Measurements from ENCODE around the gene IGSF3. TPM values are rescaled to one million over a fixed set of nuclear protein-coding genes. Genes with fewer than 3 reads are reported as not detected.

The IGSF3 gene
- total RNA-seq, 1 experiment from 2014 or later = 30.1 TPM

DNA sequence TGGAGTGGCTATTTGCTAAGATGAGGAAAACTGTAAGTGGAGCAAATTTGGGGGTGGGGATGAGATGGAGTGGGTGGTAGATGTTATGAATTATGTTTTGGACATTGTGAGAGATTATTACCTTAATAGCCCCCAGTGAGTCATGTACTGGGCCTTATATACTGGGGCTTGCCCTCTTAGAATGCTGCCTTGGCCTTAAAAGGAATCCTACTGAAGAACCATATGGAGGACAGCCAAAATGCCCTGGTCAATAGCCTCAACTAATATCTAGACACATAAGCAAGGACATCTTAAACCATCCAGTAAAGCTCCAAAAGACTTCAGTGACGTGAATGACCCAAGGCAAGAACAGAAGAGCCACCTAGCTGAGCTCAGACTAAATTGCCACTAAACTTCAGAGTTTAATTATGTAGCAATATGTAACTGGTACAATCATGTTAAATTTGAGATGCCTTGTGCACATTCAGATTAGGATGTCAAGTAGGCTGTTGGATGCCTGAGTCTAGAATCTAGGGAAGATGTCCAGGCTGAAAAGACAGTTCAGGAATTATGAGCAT is 13.9 kb upstream of the IGSF3 start:
- H3K4me1 ChIP-seq (replicated peaks; ENCODE audit: insufficient read depth) = no peaks in the 10 kb centered on the region
- H3K27me3 ChIP-seq (ENCODE audit: insufficient read depth, low read depth) = no peaks in the 10 kb centered on the region
- DNase-seq = no peak
- no peak overlapping the region for H3K4me2 ChIP-seq
- no peak overlapping the region for H3K27ac ChIP-seq
- intact Hi-C loops (cut with micrococcal nuclease; ENCODE audit: unreplicated experiment) = no loop called here
- no peaks in the 10 kb centered on the region for H4K20me1 ChIP-seq (ENCODE audit: insufficient read depth)
- H2AFZ ChIP-seq = no peak overlapping the region
- no peak overlapping the region for H3K4me3 ChIP-seq
- TF ChIP-seq EZH2 (IDR thresholded peaks at IDR 0.05; ENCODE audit: low read depth) = no peak
- TF ChIP-seq, protein P1, sequence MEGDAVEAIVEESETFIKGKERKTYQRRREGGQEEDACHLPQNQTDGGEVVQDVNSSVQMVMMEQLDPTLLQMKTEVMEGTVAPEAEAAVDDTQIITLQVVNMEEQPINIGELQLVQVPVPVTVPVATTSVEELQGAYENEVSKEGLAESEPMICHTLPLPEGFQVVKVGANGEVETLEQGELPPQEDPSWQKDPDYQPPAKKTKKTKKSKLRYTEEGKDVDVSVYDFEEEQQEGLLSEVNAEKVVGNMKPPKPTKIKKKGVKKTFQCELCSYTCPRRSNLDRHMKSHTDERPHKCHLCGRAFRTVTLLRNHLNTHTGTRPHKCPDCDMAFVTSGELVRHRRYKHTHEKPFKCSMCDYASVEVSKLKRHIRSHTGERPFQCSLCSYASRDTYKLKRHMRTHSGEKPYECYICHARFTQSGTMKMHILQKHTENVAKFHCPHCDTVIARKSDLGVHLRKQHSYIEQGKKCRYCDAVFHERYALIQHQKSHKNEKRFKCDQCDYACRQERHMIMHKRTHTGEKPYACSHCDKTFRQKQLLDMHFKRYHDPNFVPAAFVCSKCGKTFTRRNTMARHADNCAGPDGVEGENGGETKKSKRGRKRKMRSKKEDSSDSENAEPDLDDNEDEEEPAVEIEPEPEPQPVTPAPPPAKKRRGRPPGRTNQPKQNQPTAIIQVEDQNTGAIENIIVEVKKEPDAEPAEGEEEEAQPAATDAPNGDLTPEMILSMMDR (conservative IDR thresholded peaks at IDR 0.05) = no peak
- no peaks in the 10 kb centered on the region for H3K9me2 ChIP-seq (ENCODE audit: insufficient read depth)
- no peaks in the 10 kb centered on the region for H3K36me3 ChIP-seq (ENCODE audit: low read depth)
- ChIA-PET CTCF (no interaction called here), POLR2A (ENCODE audit: unreplicated experiment) (no interaction called here)
- H3K9me3 ChIP-seq (ENCODE audit: insufficient read depth, low read depth) = no peaks in the 10 kb centered on the region; the same call in 1 of the 2 replicates
- no peaks in the 10 kb centered on the region; the same call in 1 of the 2 replicates for H3F3A ChIP-seq (ENCODE audit: insufficient read depth, low read depth)
- no peaks in the 10 kb centered on the region for H3K79me2 ChIP-seq (ENCODE audit: low read depth)
- no TSS peak for BruUV-seq (replicated peaks)

DNA sequence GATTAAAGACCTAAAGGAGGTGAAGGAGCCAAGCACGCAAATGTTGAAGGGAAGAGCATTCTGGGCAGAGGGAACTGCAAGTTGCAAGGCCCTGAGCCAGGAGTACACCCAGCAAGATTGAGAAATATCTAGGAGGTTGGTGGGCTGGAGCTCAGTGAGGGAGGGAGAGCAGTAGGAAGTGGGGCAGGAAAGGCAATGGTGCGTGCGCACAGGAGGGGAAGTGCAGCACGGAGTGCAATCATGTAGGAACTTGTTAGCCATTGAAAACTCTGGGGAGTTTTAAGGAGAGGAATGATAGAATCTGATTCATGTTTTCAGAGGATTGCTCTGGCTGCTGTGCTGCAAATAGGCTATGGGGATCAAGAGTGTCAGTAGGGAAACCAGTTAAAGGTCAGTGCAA is 13.2 kb upstream of the IGSF3 start:
- BruUV-seq (replicated peaks) = no TSS peak
- POLR2A ChIA-PET (ENCODE audit: unreplicated experiment) = no interaction called here
- Histone ChIP-seq H3K27ac (no peak overlapping the region), H3K27me3 (ENCODE audit: insufficient read depth, low read depth) (no peaks in the 10 kb centered on the region), H2AFZ (no peak overlapping the region), H3K9me2 (ENCODE audit: insufficient read depth) (no peaks in the 10 kb centered on the region), H3K9me3 (ENCODE audit: insufficient read depth, low read depth) (no peaks in the 10 kb centered on the region; the same call in 1 of the 2 replicates), H4K20me1 (ENCODE audit: insufficient read depth) (no peaks in the 10 kb centered on the region), H3K4me1 (replicated peaks; ENCODE audit: insufficient read depth) (no peaks in the 10 kb centered on the region), H3K79me2 (ENCODE audit: low read depth) (no peaks in the 10 kb centered on the region), H3F3A (ENCODE audit: insufficient read depth, low read depth) (peaks cover under 1% of the 10 kb centered on the region; the same call in 1 of the 2 replicates), H3K36me3 (ENCODE audit: low read depth) (no peaks in the 10 kb centered on the region), H3K4me3 (no peak overlapping the region), H3K4me2 (no peak overlapping the region)
- intact Hi-C loops (cut with micrococcal nuclease; ENCODE audit: unreplicated experiment) = no loop called here
- no peak for DNase-seq
- CTCF ChIA-PET = no interaction called here
- TF ChIP-seq EZH2 (IDR thresholded peaks at IDR 0.05; ENCODE audit: low read depth) = no peak
- TF ChIP-seq, protein P1 (conservative IDR thresholded peaks at IDR 0.05) = no peak

DNA sequence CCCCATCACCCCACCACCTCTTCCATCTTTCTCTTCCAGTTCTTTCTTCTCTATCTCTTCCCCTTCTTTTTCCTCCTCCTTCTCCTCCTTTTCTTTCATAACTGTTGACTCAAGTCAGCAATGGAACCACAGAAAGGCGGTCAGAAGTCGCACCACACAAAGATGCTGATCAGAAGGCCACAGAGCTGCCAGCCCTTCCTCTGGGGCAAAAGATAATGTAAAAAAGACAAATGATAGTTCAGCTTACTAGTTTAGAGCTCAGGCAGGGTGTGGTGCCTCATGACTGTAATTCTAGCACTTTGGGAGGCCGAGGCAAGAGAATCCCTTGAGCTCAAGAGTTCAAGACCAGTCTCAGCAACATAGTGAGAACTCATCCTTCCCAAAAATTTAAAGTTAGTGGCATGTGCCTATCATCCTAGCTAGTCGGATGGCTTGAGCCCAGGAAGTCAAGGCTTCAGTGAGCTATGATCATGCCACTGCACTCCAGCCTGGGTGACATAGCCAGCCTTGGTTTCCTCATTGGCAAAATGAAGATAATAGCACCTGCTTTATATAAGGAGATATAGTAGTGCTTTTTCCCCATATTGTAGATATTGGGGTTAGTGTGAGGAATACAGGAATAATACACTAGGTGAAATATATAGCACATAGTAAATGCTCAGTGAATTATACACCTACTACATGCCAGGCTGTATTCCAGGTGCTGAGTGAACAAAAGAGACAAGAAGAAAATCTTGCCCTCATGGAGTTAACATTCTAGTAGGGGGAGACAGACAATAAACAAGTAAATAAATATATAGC is 12.5 kb upstream of the IGSF3 start:
- Histone ChIP-seq H3K27ac (no peak overlapping the region), H3K4me1 (replicated peaks; ENCODE audit: insufficient read depth) (peaks cover 4% of the 10 kb centered on the region), H3K79me2 (ENCODE audit: low read depth) (no peaks in the 10 kb centered on the region), H3K9me2 (ENCODE audit: insufficient read depth) (no peaks in the 10 kb centered on the region), H3K4me3 (no peak overlapping the region), H3K4me2 (no peak overlapping the region), H3K9me3 (ENCODE audit: insufficient read depth, low read depth) (no peaks in the 10 kb centered on the region; the same call in 1 of the 2 replicates), H2AFZ (no peak overlapping the region), H4K20me1 (ENCODE audit: insufficient read depth) (no peaks in the 10 kb centered on the region), H3K36me3 (ENCODE audit: low read depth) (no peaks in the 10 kb centered on the region), H3F3A (ENCODE audit: insufficient read depth, low read depth) (peaks cover 8% of the 10 kb centered on the region; the same call in 1 of the 2 replicates), H3K27me3 (ENCODE audit: insufficient read depth, low read depth) (no peaks in the 10 kb centered on the region)
- intact Hi-C loops (cut with micrococcal nuclease; ENCODE audit: unreplicated experiment) = no loop called here
- CTCF ChIA-PET = no interaction called here
- TF ChIP-seq EZH2 (IDR thresholded peaks at IDR 0.05; ENCODE audit: low read depth) = no peak
- TF ChIP-seq, protein P1 (conservative IDR thresholded peaks at IDR 0.05) = no peak
- POLR2A ChIA-PET (ENCODE audit: unreplicated experiment) = no interaction called here
- BruUV-seq (replicated peaks) = no TSS peak
- no peak for DNase-seq
